Liver (tissue), 3 donors: Measurements from ENCODE around the gene ZC3HAV1.
"Not testable (repeated sequence)": the region's sequence is repeated elsewhere in the genome, so short reads cannot be mapped to it uniquely, and the experiment has no call there.

Experiments
- CTCF ChIP-seq: fragments of 150-350 bp; IDR thresholded peaks from 2 replicates; pipeline ENCODE4 v1.5.1; 2017; ENCODE audit warnings: improper control_type of control experiment, low read depth, low read length; ENCODE audit not compliant: missing input control
- TAF1 ChIP-seq: conservative IDR thresholded peaks from 2 replicates; pipeline ENCODE4 v1.6.1; 2016; ENCODE audit warnings: antibody characterized with exemption, mild to moderate bottlenecking
- donor health status: healthy.
- donor health status: healthy.

- TF ChIP-seq CTCF, TAF1: not testable (repeated sequence)
Observed at GRCh38 chr7:139124995-139125394, 15.5 kb upstream of the ZC3HAV1 start.
